NCI-H748 (cell line): Measurements from ENCODE around the gene ATP1A3.
"Not testable (repeated sequence)": the region's sequence is repeated elsewhere in the genome, so short reads cannot be mapped to it uniquely, and the experiment has no call there.

Experiments used
- DNase-seq: peaks from one replicate; lab custom pipeline; 2025; ENCODE audit not compliant: unreplicated experiment; lab: John Stamatoyannopoulos, UW

ATP1A3 gene

GRCh38 chr19:42012747-42013146 lies 18.7 kb upstream of the ATP1A3 start:
- DNase-seq = not testable (repeated sequence)

DNA sequence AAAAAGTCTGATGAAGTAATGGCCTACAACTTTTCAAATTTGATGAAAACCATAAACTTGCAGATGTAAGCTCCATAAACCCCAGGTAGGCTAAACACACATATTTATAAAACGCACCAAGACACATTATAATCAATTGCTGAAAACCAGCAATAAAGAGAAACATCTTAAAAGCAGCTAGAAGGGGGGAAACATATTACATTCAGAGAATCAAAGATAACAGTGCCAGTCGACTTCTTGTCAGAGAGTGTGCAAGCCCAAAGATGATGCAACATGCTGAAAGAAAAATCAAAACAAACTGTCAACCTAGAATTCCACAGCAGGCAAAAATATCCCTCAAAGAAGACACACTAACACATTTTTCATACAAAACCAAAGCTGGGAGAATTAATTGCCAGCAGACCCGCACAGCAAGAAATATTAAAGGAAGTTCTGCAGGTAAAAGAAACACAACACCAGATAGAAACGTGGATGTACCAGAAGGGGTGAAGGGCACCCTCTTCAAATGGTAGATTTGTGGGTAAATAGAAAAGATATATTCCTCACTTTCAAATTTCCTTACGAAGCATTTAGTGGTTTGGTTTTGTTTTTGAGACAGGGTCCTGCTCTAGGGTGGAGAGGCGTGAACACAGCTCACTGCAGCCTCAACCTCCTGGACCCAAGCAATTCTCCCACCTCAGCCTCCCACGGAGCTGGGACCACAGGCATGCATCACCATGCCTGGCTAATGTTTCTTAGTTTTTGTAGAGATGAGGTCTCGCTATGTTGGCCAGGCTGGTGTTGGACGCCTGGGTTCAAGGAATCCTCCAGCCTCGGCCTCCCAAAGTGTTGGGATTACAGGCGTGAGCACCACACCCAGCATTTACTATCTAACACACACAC lies 16.5 kb upstream of the ATP1A3 start:
- no peak for DNase-seq

DNA sequence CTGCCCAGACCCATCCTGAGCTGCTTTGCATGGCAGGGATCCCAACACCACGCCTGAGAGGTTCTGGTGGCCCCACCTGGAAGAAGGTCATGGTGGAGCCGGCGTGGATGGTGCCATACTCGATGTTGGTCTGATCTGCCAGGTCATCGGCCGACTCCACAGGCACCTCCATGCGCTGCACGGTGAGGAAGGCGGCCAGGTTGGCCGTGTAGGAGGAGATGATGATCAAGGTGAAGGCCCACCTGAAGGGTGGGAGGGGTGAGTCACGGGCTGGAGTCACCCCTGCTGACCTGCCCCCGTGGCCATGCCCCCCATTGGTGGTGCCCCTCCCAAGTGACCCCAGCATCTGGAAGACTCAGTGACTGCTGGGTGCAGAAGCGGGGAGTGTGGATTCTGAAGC lies 12.5 kb upstream of the ATP1A3 start:
- DNase-seq = no peak

DNA sequence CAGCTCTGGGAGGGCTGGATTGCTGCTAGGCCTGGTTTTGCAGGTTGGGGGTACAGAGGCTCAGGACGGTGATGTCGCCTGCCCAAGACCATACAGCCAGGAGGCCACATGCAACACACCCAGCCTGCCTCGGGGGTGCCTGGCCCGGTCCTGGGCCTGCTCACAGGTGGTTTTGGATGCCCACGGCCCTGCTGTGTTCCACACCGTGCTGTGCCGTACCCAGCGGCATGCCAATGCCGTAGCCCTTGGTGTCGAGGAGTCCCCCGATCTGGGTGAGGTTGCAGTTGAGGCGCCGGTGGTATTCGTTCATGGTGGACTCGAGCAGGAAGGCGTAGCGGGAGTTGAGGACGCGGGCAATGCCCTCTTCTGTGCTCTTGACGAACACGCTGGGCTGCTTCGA lies 11.5 kb upstream of the ATP1A3 start:
- DNase-seq = no peak

GRCh38 chr19:42003506-42004294 lies 9.7 kb upstream of the ATP1A3 start:
- no peak for DNase-seq

DNA sequence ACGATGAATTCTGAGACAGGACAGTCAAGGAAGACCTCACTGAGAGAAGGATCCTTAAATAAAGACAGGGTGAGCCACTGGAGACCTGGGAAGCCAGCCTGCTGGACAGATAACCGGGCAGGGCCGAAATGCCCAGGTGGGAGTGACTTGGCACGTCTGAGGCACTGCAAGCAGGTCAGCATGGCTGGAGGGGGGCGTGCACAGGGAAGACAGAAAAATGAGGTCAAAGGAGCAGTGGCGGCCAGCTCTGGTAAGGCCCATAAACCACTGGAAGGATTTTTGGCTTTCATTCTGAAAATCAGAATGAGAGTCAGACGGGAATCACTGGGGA lies 5.8 kb upstream of the ATP1A3 start:
- no peak for DNase-seq

DNA sequence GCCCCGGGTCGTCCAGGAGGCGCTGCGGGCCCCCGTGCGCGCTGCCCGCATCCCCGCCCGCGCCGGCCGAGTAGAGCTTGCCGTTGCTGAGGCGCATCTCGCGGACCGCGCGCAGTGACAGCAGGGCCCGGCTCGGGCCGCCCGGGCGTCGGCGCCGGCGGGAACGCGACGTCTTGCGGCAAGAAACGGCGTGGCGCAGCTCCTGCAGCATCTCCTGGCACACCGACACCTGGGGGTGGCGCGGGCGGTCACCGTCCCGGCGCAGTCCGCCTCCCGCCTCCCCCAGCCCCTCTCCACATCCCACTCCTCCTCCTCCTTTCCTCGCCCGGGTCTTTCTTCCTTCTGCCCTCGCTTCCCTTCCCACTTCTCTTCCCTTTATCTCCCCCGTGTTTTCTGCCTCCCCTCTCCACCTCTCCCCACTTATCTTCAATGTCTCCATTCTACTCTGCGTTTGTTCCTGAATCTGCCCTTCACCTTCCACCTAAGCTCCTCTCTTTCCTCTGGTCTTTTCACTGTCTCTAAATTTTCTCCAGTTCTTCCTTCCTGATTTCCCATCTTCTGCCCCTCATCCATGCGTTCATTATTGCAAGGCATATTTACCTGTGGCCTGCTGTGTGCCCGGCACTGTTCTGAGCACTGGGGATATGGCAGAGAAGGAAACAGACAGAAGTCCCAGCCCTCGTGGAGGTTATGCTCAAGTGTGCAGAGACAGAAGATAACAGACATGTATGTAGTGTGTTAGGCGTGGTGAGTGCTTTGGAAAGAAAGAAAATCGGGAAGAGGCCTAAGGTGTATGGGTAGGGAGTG lies 5.2 kb upstream of the ATP1A3 start:
- DNase-seq = peak; percentile 62

DNA sequence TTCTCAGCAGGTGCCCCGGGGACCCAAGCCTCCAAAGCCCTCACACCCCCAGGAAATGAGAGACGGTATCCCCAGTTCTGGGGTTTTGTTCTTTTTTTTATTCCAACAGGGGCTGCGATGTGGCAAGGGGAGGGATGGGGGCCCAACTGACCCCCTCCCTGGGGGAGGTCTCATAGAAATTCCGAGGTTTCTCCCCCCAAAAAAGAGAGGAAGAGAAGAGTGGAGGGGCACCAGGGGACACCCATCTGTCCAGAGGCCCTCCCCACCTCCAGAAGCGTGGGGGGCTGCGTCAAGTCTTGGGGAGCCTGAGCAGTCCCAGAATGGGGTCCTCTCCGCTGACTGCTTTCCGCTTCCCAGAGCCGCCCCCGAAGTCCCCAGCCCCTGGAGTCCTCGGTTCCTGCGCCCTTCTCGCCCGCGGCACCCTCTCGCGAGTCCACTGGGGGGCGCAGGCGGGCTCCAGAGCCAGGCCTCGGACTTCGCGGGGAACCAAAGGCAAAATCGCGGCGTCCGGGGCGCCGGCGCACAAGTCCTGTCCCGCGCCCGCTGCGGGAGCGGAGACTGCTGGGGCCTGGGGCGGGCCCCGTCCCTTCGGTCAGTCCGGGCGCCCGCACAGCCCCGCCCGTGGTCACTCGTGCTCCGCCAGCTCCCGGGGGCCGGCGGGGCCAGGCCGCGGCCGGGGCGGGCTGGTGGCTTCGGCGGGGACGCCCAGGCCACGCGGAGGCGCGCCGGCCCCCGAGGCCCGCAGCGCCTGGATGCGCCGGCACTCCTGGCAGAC lies 4.4 kb upstream of the ATP1A3 start:
- DNase-seq = peak; percentile 82

DNA sequence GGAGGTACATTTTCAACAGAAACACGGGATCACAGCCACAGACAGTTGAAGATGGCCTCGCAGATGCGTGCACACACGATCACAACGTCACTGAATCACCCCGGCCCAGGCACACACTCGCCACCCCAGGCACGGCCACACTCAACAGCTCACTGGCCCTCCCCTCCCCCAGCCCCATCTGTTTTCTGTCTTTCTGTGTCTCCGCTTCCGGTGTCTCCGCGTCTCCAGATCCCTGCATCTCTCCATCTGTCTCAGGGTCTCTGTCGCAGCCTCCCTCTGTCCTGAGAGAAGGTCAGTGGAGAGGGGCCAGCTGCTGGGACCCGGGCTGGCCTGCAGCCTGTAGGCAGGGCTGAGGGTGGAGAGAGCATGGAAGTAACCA lies 3.8 kb upstream of the ATP1A3 start:
- DNase-seq = peak; percentile 66

DNA sequence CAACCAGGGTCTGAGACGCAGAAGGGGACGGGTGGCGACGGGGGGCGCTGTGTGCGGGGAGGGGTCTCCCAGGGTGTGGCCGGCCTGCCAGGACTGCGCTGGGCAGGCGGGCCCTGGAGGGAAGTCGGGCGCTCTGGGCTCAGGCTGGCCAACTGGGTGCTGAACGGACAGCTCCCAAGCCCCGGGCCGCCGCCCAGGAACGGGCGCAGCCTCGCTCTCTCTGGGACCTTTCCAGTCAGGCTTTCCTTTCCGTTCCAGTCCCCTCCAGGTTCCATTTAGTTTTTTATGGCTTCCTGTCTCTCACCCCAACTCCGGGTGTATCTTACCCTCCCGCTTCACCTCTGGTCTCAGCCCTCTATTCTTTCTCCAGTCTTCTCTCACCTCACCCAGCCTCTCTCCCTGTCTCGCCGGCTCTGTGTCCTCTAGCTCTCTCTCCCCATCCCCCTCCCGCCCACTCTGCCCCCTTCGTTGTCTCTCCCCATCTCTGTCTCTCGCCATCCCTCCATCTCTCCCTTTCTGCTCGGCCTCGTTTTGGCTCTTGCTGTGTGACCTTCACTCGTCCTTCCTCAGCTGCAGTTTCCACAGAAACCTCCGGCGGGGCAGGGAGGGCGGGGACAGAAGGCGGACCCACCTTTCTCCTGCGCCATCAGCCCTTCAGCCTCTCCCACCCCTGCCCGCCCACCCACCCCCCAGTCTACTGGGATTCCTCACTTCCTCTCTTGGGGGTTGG lies 3.3 kb upstream of the ATP1A3 start:
- no peak for DNase-seq

DNA sequence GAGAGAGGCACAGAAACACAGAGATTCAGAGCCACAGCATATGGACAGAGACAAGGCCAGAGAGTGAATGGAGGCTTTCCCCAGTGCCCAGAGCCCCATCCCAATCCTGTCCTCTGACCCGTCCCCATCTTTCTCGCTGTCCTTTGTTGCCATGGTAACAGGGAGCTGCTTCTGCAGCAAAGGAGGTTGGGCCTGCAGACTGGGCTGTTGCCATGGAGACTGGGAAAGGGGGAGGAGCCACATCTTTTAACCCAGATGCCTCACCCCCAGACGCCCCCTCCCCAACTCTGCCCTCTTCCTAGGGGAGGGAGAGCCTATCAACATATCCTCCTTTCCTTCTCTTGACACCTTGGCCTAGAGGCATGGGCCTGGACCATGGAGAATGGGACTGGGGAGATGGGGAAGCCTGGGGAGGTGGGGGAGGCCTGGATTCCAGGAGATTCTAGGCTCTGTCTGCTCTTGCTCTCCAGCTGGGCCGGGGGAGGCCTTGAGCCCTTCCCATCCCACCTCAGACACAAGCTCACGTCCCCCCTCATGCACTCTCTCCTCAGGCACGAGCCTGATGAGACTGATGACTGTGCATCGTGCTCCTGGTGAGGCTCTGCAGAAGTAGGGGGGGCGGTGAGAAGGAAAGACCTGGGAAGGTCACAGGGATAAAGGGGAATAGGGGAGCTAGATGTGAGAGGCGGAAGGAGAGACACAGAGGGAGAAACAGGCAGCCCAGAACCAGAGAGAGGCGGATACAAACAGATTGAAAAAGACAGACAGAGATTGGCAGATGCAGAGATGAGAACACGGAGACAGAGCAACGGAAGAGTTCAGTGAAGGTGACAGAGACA lies 2.1 kb upstream of the ATP1A3 start:
- DNase-seq = peak; percentile 88

DNA sequence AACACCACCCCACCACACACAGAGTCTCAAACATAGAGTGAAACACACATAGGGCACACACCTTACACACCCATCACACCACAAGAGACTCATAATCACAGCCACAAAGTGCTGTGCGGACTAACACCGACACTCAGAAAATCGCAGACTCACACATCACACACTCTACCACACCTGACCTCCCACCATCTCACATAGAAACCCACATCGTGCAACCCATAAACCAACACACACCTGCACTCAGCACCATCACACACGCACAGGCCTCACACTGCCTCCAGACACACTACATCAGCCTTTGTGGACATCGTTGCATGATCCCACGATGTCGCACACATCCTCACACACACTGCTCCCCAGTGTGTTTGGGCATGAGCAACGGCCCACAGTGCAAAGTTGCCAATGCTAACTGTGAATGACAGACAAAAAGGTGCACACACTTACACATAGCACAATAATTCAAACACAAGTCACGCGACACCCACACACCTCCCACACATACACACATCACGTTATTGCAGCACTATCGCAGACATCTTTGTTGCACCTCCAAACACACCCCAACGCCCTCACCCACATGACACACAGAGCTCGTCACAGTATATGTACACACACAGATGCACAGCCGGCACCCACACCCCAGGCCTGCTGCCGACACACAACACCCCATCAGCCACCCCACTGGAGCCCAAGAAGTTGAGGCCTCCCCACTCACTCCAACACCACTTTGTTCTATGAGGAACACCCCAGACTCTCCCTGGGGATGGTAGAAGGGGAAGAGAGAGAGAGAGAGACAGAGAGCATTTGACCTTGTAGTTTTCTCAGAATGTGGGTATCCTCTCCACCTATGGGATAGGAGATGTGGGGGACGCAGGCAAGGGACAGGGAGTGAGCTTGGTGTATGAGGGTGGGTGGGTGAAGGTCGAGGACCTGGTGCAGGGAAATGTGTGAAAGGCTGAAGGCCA lies 1.2 kb upstream of the ATP1A3 start:
- no peak for DNase-seq

DNA sequence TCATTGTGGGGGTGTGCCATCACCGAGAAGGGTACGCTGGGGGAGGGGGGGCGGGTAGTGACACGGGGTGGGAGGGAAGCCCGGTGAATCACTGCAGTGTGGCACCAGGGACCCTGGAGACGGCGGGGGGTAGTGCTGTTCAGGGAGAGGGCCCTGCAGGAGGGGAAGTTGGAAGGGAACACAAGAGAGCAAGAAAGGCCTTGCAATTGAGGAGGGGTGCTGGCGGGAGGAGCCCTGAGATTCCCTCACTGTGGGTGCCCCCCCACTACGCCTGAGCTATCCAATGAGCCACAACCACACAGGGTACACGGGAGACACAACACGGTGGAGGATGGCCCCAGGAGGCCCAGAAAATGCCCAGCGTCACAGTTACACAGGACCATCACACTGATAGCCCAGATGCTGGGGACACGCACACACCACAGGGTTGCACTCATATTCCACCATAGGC lies 516 bp upstream of the ATP1A3 start:
- DNase-seq = no peak

DNA sequence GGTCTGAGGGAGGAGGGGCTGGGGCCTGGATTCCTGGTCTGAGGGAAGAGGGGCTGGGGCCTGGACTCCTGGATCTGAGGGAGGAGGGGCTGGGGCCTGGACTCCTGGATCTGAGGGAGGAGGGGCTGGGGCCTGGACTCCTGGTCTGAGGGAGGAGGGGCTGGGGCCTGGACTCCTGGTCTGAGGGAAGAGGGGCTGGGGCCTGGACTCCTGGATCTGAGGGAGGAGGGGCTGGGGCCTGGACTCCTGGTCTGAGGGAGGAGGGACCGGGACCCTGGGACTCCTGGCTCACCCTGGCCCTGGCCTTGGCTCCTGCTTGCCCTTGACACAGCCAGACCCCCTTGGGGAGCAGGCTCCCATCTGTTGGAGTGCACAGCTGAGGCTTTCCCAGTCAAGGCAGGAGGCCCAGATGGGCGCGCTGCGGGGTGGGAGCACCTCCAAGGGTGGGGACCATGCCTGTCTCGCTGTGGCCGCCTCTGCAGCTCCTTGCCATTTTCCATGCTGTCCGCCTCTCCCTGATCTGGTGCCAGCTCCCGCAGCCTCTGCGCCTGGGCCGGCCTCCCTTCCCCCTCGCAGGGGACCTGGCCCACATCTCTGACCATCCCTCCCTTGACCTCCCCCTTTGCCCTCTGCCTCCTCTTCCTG lies 2.0 kb downstream of the ATP1A3 start:
- not testable (repeated sequence) for DNase-seq

- no peak for DNase-seq
Observed at GRCh38 chr19:41991025-41991424, 3.0 kb downstream of the ATP1A3 start.

GRCh38 chr19:41990615-41991014 lies 3.4 kb downstream of the ATP1A3 start:
- DNase-seq = no peak

- no peak for DNase-seq
Observed at GRCh38 chr19:41990028-41990427, 4.0 kb downstream of the ATP1A3 start.

DNA sequence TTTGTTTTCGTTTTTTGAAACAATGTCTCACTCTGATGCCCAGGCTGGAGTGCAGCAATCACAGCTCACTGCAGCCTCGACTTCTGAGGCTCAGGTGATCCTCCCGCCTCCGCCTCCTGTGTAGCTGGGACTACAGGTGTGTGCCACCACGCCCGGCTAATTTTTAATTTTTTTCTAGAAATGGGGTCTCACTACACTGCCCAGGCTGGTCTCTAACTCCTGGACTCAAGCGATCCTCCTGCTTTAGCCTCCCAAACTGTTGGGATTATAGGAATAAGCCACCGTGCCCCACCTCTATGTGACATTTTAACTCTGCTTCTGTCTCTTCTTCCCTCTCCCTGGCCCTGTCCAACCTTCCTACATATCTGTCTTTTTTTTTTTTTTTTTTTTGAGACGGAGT lies 5.1 kb downstream of the ATP1A3 start:
- DNase-seq = no peak
